ENCODE results near the gene P2RY2. TPM values are rescaled to one million over a fixed set of nuclear protein-coding genes. Genes with fewer than 3 reads are reported as not detected.

The P2RY2 gene
- total RNA-seq, 1 experiment from 2014 or later, result 1.3 TPM

- no peaks in the 10 kb centered on the region for H3K27me3 ChIP-seq
- no peaks in the 10 kb centered on the region for H3K9me3 ChIP-seq
- DNase-seq, result no peak
- H3K4me3 ChIP-seq, result no peak overlapping the region
- no peaks in the 10 kb centered on the region for H3K36me3 ChIP-seq
Measured at GRCh38 chr11:73241300-73241699, 23.2 kb downstream of the P2RY2 start.

- DNase-seq, result peak; percentile 52
- no peaks in the 10 kb centered on the region for H3K36me3 ChIP-seq
- H3K4me3 ChIP-seq, result no peak overlapping the region
- no peaks in the 10 kb centered on the region for H3K9me3 ChIP-seq
- no peaks in the 10 kb centered on the region for H3K27me3 ChIP-seq
Measured at GRCh38 chr11:73242251-73243092, 24.4 kb downstream of the P2RY2 start.

DNA sequence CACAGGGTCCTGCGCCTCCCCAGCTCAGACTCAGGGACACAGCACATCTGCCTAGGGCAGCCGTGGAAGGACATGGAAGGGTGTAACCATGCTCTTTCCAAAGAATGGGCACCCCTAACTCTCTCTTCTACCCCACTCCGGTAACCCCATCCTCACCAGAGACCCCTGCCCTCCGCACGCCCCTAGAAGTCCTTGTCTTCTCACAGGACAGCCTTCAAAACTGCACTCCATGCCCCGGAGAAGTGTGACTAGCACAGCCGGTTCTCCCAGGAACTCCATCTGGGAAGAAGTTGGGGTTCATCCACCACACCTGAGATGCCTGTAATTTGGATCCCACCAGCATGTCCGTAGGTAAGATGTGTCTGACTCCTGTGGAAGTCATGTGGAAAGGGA lies 25.0 kb downstream of the P2RY2 start:
- H3K9me3 ChIP-seq, result no peaks in the 10 kb centered on the region
- DNase-seq, result no peak
- no peaks in the 10 kb centered on the region for H3K36me3 ChIP-seq

GRCh38 chr11:73244589-73245240 lies 26.6 kb downstream of the P2RY2 start:
- no peak for DNase-seq
- Histone ChIP-seq H3K9me3 (no peaks in the 10 kb centered on the region), H3K27me3 (no peaks in the 10 kb centered on the region), H3K36me3 (no peaks in the 10 kb centered on the region), H3K4me3 (no peak overlapping the region)

More for the DNA sequence above, 25.0 kb downstream of the P2RY2 start:
- Histone ChIP-seq H3K4me3 (no peak overlapping the region), H3K27me3 (no peaks in the 10 kb centered on the region)

GRCh38 chr11:73245461-73245860 lies 27.4 kb downstream of the P2RY2 start:
- H3K9me3 ChIP-seq, result no peaks in the 10 kb centered on the region
- no peaks in the 10 kb centered on the region for H3K36me3 ChIP-seq
- no peak overlapping the region for H3K4me3 ChIP-seq
- DNase-seq, result no peak
- no peaks in the 10 kb centered on the region for H3K27me3 ChIP-seq

DNA sequence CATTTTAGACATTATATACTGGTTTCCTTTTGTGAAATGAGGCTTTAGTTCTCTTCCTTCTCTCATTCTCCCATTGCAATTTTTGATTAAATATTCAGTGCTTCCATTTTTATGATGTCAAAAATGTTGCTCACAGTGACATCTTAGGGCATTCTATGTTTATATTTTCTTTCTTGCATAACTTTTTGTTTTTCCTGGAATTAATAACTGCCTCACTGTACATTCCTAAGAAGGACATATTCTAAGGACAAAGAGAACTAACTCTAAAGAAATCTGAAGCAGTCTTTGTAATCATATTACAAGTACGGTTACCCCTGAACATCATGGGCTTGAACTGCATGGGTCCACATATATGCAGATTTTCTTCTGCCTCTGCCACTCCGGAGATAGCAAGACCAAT lies 28.2 kb downstream of the P2RY2 start:
- H3K4me3 ChIP-seq, result no peak overlapping the region
- DNase-seq, result no peak

GRCh38 chr11:73248526-73249185 lies 30.6 kb downstream of the P2RY2 start:
- no peak for DNase-seq
- H3K36me3 ChIP-seq, result no peaks in the 10 kb centered on the region
- no peaks in the 10 kb centered on the region for H3K27me3 ChIP-seq
- no peak overlapping the region for H3K4me3 ChIP-seq
- H3K9me3 ChIP-seq, result no peaks in the 10 kb centered on the region

More for the DNA sequence above, 28.2 kb downstream of the P2RY2 start:
- Histone ChIP-seq H3K9me3 (no peaks in the 10 kb centered on the region), H3K36me3 (no peaks in the 10 kb centered on the region), H3K27me3 (no peaks in the 10 kb centered on the region)

DNA sequence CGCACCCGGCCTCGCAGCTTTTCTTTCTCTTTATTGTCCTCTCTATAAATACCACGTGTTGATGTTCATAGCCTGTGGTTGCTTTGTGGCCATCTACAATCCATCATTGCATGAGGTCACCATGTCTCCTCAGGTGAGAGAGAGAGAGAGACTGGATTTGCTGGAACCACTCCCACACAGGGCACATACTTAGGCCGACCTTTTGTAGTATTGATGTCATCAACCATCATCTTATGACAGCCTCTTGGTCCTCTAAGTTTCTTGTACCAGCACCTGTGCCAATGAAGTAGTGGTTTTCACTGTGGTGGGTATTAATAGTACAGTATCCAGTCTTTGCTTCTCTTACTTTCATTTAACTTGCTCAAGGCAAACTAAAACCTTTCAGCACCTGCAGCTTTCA lies 31.2 kb downstream of the P2RY2 start:
- Histone ChIP-seq H3K27me3 (no peaks in the 10 kb centered on the region), H3K4me3 (no peak overlapping the region), H3K9me3 (no peaks in the 10 kb centered on the region), H3K36me3 (no peaks in the 10 kb centered on the region)
- DNase-seq, result no peak

GRCh38 chr11:73249853-73250783 lies 32.0 kb downstream of the P2RY2 start:
- Histone ChIP-seq H3K4me3 (no peak overlapping the region), H3K9me3 (no peaks in the 10 kb centered on the region), H3K36me3 (no peaks in the 10 kb centered on the region), H3K27me3 (no peaks in the 10 kb centered on the region)
- DNase-seq, result no peak

GRCh38 chr11:73252577-73253191 lies 34.6 kb downstream of the P2RY2 start:
- no peak for DNase-seq
- Histone ChIP-seq H3K9me3 (no peaks in the 10 kb centered on the region), H3K36me3 (no peaks in the 10 kb centered on the region), H3K4me3 (no peak overlapping the region), H3K27me3 (no peaks in the 10 kb centered on the region)

GRCh38 chr11:73257342-73258103 lies 39.4 kb downstream of the P2RY2 start:
- H3K36me3 ChIP-seq, result no peaks in the 10 kb centered on the region
- H3K9me3 ChIP-seq, result no peaks in the 10 kb centered on the region
- peak; percentile 97 for DNase-seq
- no peak overlapping the region for H3K4me3 ChIP-seq
- no peaks in the 10 kb centered on the region for H3K27me3 ChIP-seq

GRCh38 chr11:73258104-73259035 lies 40.3 kb downstream of the P2RY2 start:
- no peak overlapping the region for H3K4me3 ChIP-seq

GRCh38 chr11:73259406-73260126 lies 41.5 kb downstream of the P2RY2 start:
- no peaks in the 10 kb centered on the region for H3K27me3 ChIP-seq
- no peak for DNase-seq
- H3K36me3 ChIP-seq, result no peaks in the 10 kb centered on the region
- H3K9me3 ChIP-seq, result no peaks in the 10 kb centered on the region
- no peak overlapping the region for H3K4me3 ChIP-seq

More at GRCh38 chr11:73258104-73259035, 40.3 kb downstream of the P2RY2 start:
- Histone ChIP-seq H3K9me3 (no peaks in the 10 kb centered on the region), H3K27me3 (no peaks in the 10 kb centered on the region), H3K36me3 (no peaks in the 10 kb centered on the region)
- DNase-seq, result no peak

DNA sequence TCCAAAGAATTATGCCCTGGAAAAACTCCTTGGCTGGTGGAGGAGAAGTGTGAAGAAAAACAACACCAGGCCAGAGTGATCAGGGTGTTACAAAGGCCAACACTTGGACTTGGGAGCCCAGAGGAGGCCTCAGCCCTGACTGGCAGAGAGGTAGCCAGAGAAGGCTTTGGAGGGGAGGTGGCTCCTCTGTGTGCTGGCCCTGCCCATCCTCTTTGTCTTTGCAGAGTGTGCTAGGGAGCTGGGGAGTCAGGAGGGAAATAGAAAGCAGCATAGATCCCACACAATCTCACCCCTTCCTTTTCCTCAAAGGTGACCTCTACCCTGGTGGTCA lies 42.0 kb downstream of the P2RY2 start:
- no peaks in the 10 kb centered on the region for H3K36me3 ChIP-seq
- no peaks in the 10 kb centered on the region for H3K9me3 ChIP-seq
- no peaks in the 10 kb centered on the region for H3K27me3 ChIP-seq
- no peak overlapping the region for H3K4me3 ChIP-seq
- DNase-seq, result no peak
